K562 (cell line): ENCODE results near the gene LEPR. TPM values are rescaled to one million over a fixed set of nuclear protein-coding genes. Genes with fewer than 3 reads are reported as not detected.

Source experiments
- ATF2 ChIP-seq: sonication (generic); formaldehyde crosslinking; IDR thresholded peaks from 2 replicates; pipeline ENCODE4 v1.8.1; 2022; ENCODE audit warnings: missing genetic modification reagents
- CAMTA2 ChIP-seq: fragments of 250-450 bp; sonication (Bioruptor Pico); conservative IDR thresholded peaks from 2 replicates; pipeline ENCODE4 v1.5.1; 2022
- E2F4 ChIP-seq: sonication (generic); formaldehyde crosslinking; IDR thresholded peaks from 2 replicates; pipeline ENCODE4 v1.8.0; 2022; ENCODE audit warnings: mild to moderate bottlenecking, low read depth, missing genetic modification reagents
- EHMT2 ChIP-seq: fragments of 450-650 bp; IDR thresholded peaks from 2 replicates; pipeline ENCODE4 v1.6.1; 2018; ENCODE audit warnings: antibody characterized with exemption
- EWSR1 ChIP-seq: fragments of 450-650 bp; IDR thresholded peaks from 2 replicates; pipeline ENCODE4 v1.6.1; 2018; ENCODE audit warnings: borderline replicate concordance, mild to moderate bottlenecking, low read depth, moderate library complexity; ENCODE audit not compliant: partially characterized antibody
- FOXA3 ChIP-seq, 2 experiments: fragments of 450-650 bp in 1 of 2; sonication (generic) in 1 of 2; formaldehyde crosslinking; IDR thresholded peaks in 1 of 2; conservative IDR thresholded peaks in 1 of 2; 2 replicates each; pipeline versions ENCODE4 v1.4.0 to v1.8.0; 2020 to 2022; ENCODE audit warnings: mild to moderate bottlenecking in 2 of 2, missing genetic modification reagents in 1 of 2
- HDGF ChIP-seq: fragments of 450-650 bp; IDR thresholded peaks from 2 replicates; pipeline ENCODE4 v1.6.1; 2016
- HNRNPL ChIP-seq: fragments of 200-400 bp; formaldehyde crosslinking; IDR thresholded peaks from 2 replicates; pipeline ENCODE4 v1.6.1; 2017; ENCODE audit warnings: low read depth, mild to moderate bottlenecking, low read length
- IRF9 ChIP-seq: fragments of 450-650 bp; IDR thresholded peaks from 2 replicates; pipeline ENCODE4 v1.6.1; 2016; ENCODE audit warnings: missing biosample characterization, missing genetic modification characterization
- JUN ChIP-seq, 2 experiments: sonication (generic) in 1 of 2; formaldehyde crosslinking in 1 of 2; IDR thresholded peaks; 2 replicates each; pipeline versions ENCODE4 v1.6.1 to v1.8.0; 2012 to 2022; ENCODE audit warnings: borderline replicate concordance in 2 of 2, mild to moderate bottlenecking in 2 of 2, improper control_type of control experiment in 1 of 2, low read depth in 1 of 2, low read length in 1 of 2, missing genetic modification reagents in 1 of 2
- KLF13 ChIP-seq: fragments of 450-650 bp; IDR thresholded peaks from 2 replicates; pipeline ENCODE4 v1.6.1; 2016; ENCODE audit warnings: missing genetic modification characterization, low read depth, mild to moderate bottlenecking, missing compliant biosample characterization, moderate library complexity, borderline replicate concordance
- MAFF ChIP-seq: IDR thresholded peaks from 2 replicates; pipeline ENCODE4 v1.6.1; 2012; ENCODE audit warnings: low read length, improper control_type of control experiment
- MAFK ChIP-seq: IDR thresholded peaks from 2 replicates; pipeline ENCODE4 v1.6.1; 2011; ENCODE audit warnings: low read length, improper control_type of control experiment
- NKRF ChIP-seq: fragments of 450-650 bp; IDR thresholded peaks from 2 replicates; pipeline ENCODE4 v1.6.1; 2016; ENCODE audit warnings: borderline replicate concordance
- PBX2 ChIP-seq, 2 experiments: IDR thresholded peaks in 1 of 2; conservative IDR thresholded peaks in 1 of 2; 2 replicates each; pipeline ENCODE4 v1.6.1; 2016; ENCODE audit warnings: low read depth in 2 of 2, mild to moderate bottlenecking in 1 of 2, missing compliant biosample characterization in 1 of 2, missing genetic modification characterization in 1 of 2, moderate library complexity in 1 of 2
- PTTG1 ChIP-seq: fragments of 450-650 bp; IDR thresholded peaks from 2 replicates; pipeline ENCODE4 v1.6.1; 2016; ENCODE audit warnings: low read depth, mild to moderate bottlenecking, missing genetic modification characterization, missing compliant biosample characterization
- ZNF24 ChIP-seq: fragments of 450-650 bp; IDR thresholded peaks from 2 replicates; pipeline ENCODE4 v1.6.1; 2016
- ZNF41 ChIP-seq: fragments of 250-450 bp; sonication (Bioruptor Pico); conservative IDR thresholded peaks from 2 replicates; pipeline ENCODE4 v1.4.0; 2020; ENCODE audit warnings: mild to moderate bottlenecking
- polyA plus RNA-seq, 8 experiments: library from polyadenylated mRNA; depleted of rRNA in 4 of 8; stranded (reverse) in 5 of 8; unstranded in 3 of 8; fragments of >200 nt; fragmentation: Nextera tagmentation in 2 of 8; fragmentation: Illumina TruSeq in 1 of 8; extraction: Ambion mirVana in 2 of 8; extraction: Trizol in 1 of 8; gene quantifications; 2 replicates each; pipeline versions ENCODE4 v1.2.1 to v1.2.3, GENCODE V29; 2011 to 2014; ENCODE audit warnings: inconsistent platforms in 1 of 8, missing spikeins in 1 of 8
- total RNA-seq, 7 experiments: library from RNA; depleted of rRNA in 6 of 7; stranded (reverse); fragments of >200 nt in 6 of 7; fragmentation: Illumina TruSeq in 2 of 7; extraction: Trizol in 2 of 7; gene quantifications; 2 replicates each; pipeline versions ENCODE4 v1.2.1 to v1.2.3, GENCODE V29; 2011 to 2021; ENCODE audit warnings: low replicate concordance in 1 of 7

The LEPR gene
- total and polyA plus RNA-seq, 9 of the 15 experiments (the other 6 are each of a cell fraction or from before 2014, with no cell fraction given), result 12.2 to 111 (median 43.1) TPM

GRCh38 chr1:65412256-65412983 lies 8.0 kb upstream of the LEPR start (continued):
- no peak for TF ChIP-seq ATF2 (CRISPR knock-in tag)
- TF ChIP-seq MAFK, result no peak
- peak in 1 of 2 experiments; percentile 81; a peak in 2 of 4 replicates for TF ChIP-seq FOXA3 (CRISPR knock-in tag; conservative IDR thresholded peaks at IDR 0.05 in 1 of 2, IDR thresholded peaks at IDR 0.05 in 1 of 2)
- TF ChIP-seq EHMT2, result peak; percentile 80
- TF ChIP-seq ZNF24, result peak; percentile 31; the same call in 1 of the 2 replicates
- TF ChIP-seq KLF13, result no peak
- no peak for TF ChIP-seq HNRNPL
- TF ChIP-seq PBX2 (CRISPR knock-in tag; IDR thresholded peaks at IDR 0.05; ENCODE audit: low read depth), result no peak; the same call in none of the 2 replicates
- peak; percentile 99 for TF ChIP-seq PBX2 (tag; conservative IDR thresholded peaks at IDR 0.05; ENCODE audit: low read depth)
- TF ChIP-seq ZNF41 (CRISPR knock-in tag), result no peak
- TF ChIP-seq HDGF, result no peak
- TF ChIP-seq EWSR1, result peak; percentile 71
- no peak for TF ChIP-seq PTTG1 (tag)
- TF ChIP-seq CAMTA2 (CRISPR knock-in tag), result no peak
- TF ChIP-seq E2F4 (CRISPR knock-in tag), result no peak
- 0 out of 2 replicates have a peak, but pooled peaks have one; percentile 8 for TF ChIP-seq MAFF
- TF ChIP-seq JUN (IDR thresholded peaks at IDR 0.05; ENCODE audit: borderline replicate concordance, low read depth, low read length), result peak; percentile 88
- no peak for TF ChIP-seq JUN (CRISPR knock-in tag; IDR thresholded peaks at IDR 0.05; ENCODE audit: borderline replicate concordance)
- no peak for TF ChIP-seq IRF9 (tag)
- no peak for TF ChIP-seq NKRF
